A549 (cell line): Measurements from ENCODE around the gene SCYL1. TPM values are rescaled to one million over a fixed set of nuclear protein-coding genes. Genes with fewer than 3 reads are reported as not detected.

ENCODE experiments used
- ATAC-seq, 2 experiments: fragments of 200-7000 bp in 1 of 2; fragments of >200 bp in 1 of 2; cut with Nextera tagmentation in 1 of 2; cut with Tn5 transposase in 1 of 2; 3 replicates each; pipeline versions ENCODE4 v1.8.0 to v1.9.1; 2018 to 2020; ENCODE audit warnings: mild to moderate bottlenecking in 1 of 2, moderate library complexity in 1 of 2
- CTCF ChIA-PET: fragments of 300-600 bp; sonication (Branson Sonifier 250); formaldehyde crosslinking; extraction: SDS; loops from one replicate; lab custom pipeline; 2021; ENCODE audit warnings: antibody characterized with exemption, inconsistent platforms; lab: Yijun Ruan, JAX
- POLR2A ChIA-PET: fragments of 350-600 bp; formaldehyde crosslinking; extraction: SDS; loops from one replicate; lab custom pipeline; 2021; ENCODE audit warnings: antibody characterized with exemption, inconsistent platforms; lab: Yijun Ruan, JAX
- DNase-seq, 2 experiments: peaks; one replicate each; pipeline versions ENCODE4 v3.0.0 to v3.0.0-alpha.2; 2011 to 2016; ENCODE audit warnings: low read depth in 1 of 2, low spot score in 1 of 2
- FAIRE-seq: peaks from 2 replicates; lab custom pipeline; 2011; peaks lifted over from hg19 to GRCh38; lab: Jason Lieb, UNC
- H3K27ac ChIP-seq, 2 experiments: fragments of >200 bp; sonication (Bioruptor Twin); formaldehyde crosslinking; 3 replicates each; pipeline ENCODE4 v1.5.1; 2016 to 2017
- H3K4me1 ChIP-seq: fragments of >200 bp; sonication (Bioruptor Twin); formaldehyde crosslinking; 3 replicates; pipeline ENCODE4 v1.6.1; 2016
- H3K4me2 ChIP-seq: fragments of >200 bp; sonication (Bioruptor Twin); formaldehyde crosslinking; 3 replicates; pipeline ENCODE4 v1.6.1; 2016
- H3K4me3 ChIP-seq: fragments of >200 bp; sonication (Bioruptor Twin); formaldehyde crosslinking; 3 replicates; pipeline ENCODE4 v1.5.1; 2016
- H3K9me3 ChIP-seq: fragments of >200 bp; sonication (Bioruptor Twin); formaldehyde crosslinking; 3 replicates; pipeline ENCODE4 v1.6.1; 2016
- BHLHE40 ChIP-seq: IDR thresholded peaks from 2 replicates; pipeline ENCODE4 v1.6.1; 2012; ENCODE audit warnings: low read depth, low read length, inconsistent platforms
- CEBPB ChIP-seq, 2 experiments: fragments of >200 bp in 1 of 2; sonication (Bioruptor Twin) in 1 of 2; formaldehyde crosslinking in 1 of 2; IDR thresholded peaks; 2 replicates each; pipeline ENCODE4 v1.6.1; 2012 to 2016
- CHD2 ChIP-seq: fragments of 150-350 bp; IDR thresholded peaks from 2 replicates; pipeline ENCODE4 v1.6.1; 2014; ENCODE audit warnings: low read length; ENCODE audit not compliant: partially characterized antibody
- CHD4 ChIP-seq: fragments of 200-600 bp; sonication (generic); IDR thresholded peaks from 2 replicates; pipeline ENCODE4 v1.6.1; 2016; ENCODE audit warnings: antibody characterized with exemption, mild to moderate bottlenecking, borderline replicate concordance
- EP300 ChIP-seq, 2 experiments: fragments of >200 bp; sonication (Bioruptor Twin); formaldehyde crosslinking; IDR thresholded peaks; 2 replicates in 1 of 2; 3 replicates in 1 of 2; pipeline ENCODE4 v1.6.1; 2016 to 2017
- FOSB ChIP-seq: fragments of 250-450 bp; sonication (Bioruptor Pico); IDR thresholded peaks from 2 replicates; pipeline ENCODE4 v1.5.0; 2020; ENCODE audit warnings: mild to moderate bottlenecking, moderate library complexity
- FOSL2 ChIP-seq, 2 experiments: fragments of 450-650 bp in 1 of 2; fragments of >200 bp in 1 of 2; sonication (Bioruptor Twin) in 1 of 2; formaldehyde crosslinking; IDR thresholded peaks; 2 replicates each; pipeline versions ENCODE4 v1.5.0 to v1.6.1; 2016 to 2020; ENCODE audit warnings: mild to moderate bottlenecking in 1 of 2, moderate library complexity in 1 of 2
- HEYL ChIP-seq: fragments of 250-450 bp; sonication (Bioruptor Pico); IDR thresholded peaks from 2 replicates; pipeline ENCODE4 v1.8.0; 2021; ENCODE audit warnings: mild to moderate bottlenecking, moderate library complexity
- HOXA7 ChIP-seq: fragments of 250-450 bp; sonication (Bioruptor Pico); IDR thresholded peaks from 2 replicates; pipeline ENCODE4 v1.5.0; 2020; ENCODE audit warnings: mild to moderate bottlenecking, moderate library complexity
- HOXB5 ChIP-seq: fragments of 250-450 bp; sonication (Bioruptor Pico); IDR thresholded peaks from 2 replicates; pipeline ENCODE4 v1.5.0; 2020; ENCODE audit warnings: mild to moderate bottlenecking, moderate library complexity
- MAZ ChIP-seq: fragments of 150-350 bp; IDR thresholded peaks from 2 replicates; pipeline ENCODE4 v1.6.1; 2014; ENCODE audit warnings: antibody characterized with exemption, low read depth, low read length, borderline replicate concordance
- PHF8 ChIP-seq: fragments of 200-600 bp; sonication (generic); IDR thresholded peaks from 2 replicates; pipeline ENCODE4 v1.6.1; 2016; ENCODE audit warnings: low read depth, mild to moderate bottlenecking, antibody characterized with exemption, moderate library complexity, borderline replicate concordance
- POLR2AphosphoS2 ChIP-seq: conservative IDR thresholded peaks from 2 replicates; pipeline ENCODE4 v1.6.1; 2012; ENCODE audit warnings: low read length, improper control_type of control experiment, inconsistent platforms
- TFCP2L1 ChIP-seq: fragments of 250-450 bp; sonication (Bioruptor Pico); IDR thresholded peaks from 2 replicates; pipeline ENCODE4 v1.5.0; 2021; ENCODE audit warnings: mild to moderate bottlenecking
- ZC3H11A ChIP-seq: fragments of 450-650 bp; IDR thresholded peaks from 2 replicates; pipeline ENCODE4 v1.6.1; 2014; ENCODE audit warnings: antibody characterized with exemption, mild to moderate bottlenecking
- ZSCAN20 ChIP-seq: fragments of 250-450 bp; sonication (Bioruptor Pico); IDR thresholded peaks from 2 replicates; pipeline ENCODE4 v1.8.0; 2022; ENCODE audit warnings: mild to moderate bottlenecking, moderate library complexity
- WGBS: methylation state at CpG from one replicate; pipeline ENCODE4 v1.1.6; 2017; ENCODE audit errors: missing lambda C conversion rate; 5-methylcytosine and 5-hydroxymethylcytosine counted together
- polyA plus RNA-seq, 4 experiments: library from polyadenylated mRNA; depleted of rRNA in 3 of 4; stranded (reverse); fragments of >200 nt; fragmentation: RNase III in 1 of 4; extraction: RNeasy Plus Mini Kit Qiagen cat#74134 plus additional on column Dnase treatment in 1 of 4; gene quantifications; 2 replicates in 3 of 4; 3 replicates in 1 of 4; pipeline ENCODE4 v1.2.3, GENCODE V29; 2011 to 2017
- TF ChIP-seq, protein P1 (sequence below): fragments of 200-600 bp; sonication (generic); IDR thresholded peaks from 2 replicates; pipeline ENCODE4 v1.6.1; 2016; ENCODE audit warnings: antibody characterized with exemption, mild to moderate bottlenecking, moderate library complexity
- TF ChIP-seq, protein P2 (sequence below): IDR thresholded peaks from 2 replicates; pipeline ENCODE4 v1.6.1; 2012
- TF ChIP-seq, protein P3 (sequence below): fragments of 250-450 bp; sonication (Bioruptor Pico); IDR thresholded peaks from 2 replicates; pipeline ENCODE4 v1.5.0; 2020; ENCODE audit warnings: low read depth, mild to moderate bottlenecking, moderate library complexity

SCYL1 gene
- polyA plus RNA-seq, 2 of the 4 experiments (the other 2 are of a cell fraction): 30.8 to 46.8 TPM

DNA sequence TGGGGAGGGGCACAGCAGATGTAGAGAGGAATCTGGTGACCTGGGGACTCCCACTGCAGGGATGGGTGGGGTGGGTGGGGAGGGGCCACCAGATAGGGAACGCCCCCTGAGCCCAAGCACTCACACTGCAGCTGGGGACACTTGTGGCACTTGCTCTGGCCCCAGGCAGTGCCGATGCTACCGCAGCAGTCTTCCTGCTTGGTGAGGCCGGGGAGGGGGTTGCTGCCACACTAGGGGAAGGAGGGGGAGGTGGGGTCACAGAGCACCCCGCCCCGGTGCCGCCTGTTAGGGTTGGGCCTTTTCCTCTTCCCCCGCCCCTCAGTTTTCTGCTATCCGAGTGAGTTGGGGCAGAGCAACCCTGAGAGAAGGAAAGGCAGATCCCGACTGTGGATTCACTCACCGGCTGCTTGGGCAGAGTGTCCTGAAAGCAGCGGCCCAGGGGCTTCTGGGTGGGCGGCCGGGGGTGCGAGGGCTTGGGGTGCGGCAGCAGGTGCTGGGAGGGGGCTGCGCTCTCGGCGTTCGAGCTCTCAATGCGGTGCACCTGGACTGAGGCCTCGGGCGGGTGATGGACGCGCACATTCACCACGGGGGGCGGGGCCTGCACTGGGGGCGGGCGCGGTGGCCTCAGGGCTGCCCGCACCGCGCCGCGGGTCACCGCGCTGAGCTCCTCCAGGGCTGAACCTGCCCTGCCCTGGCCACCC, 28.6 kb downstream of the SCYL1 start:
- Histone ChIP-seq H3K9me3 (no peaks in the 10 kb centered on the region), H3K27ac (peak overlapping the region in 1 of 2 experiments; percentile 99; a peak in 3 of 6 replicates), H3K4me1 (peaks cover 54% of the 10 kb centered on the region), H3K4me2 (no peak overlapping the region), H3K4me3 (no peak overlapping the region)
- TF ChIP-seq FOSL2 (IDR thresholded peaks at IDR 0.05) (no peak), FOSL2 (CRISPR knock-in tag; IDR thresholded peaks at IDR 0.05) (no peak), HEYL (CRISPR knock-in tag) (no peak)
- DNase-seq: no peak
- ATAC-seq: no peak
- FAIRE-seq: no peak
- 66% methylated on average over 17 of the region's 37 CpGs for WGBS
- POLR2A ChIA-PET: interaction anchor here (0.5 kb wide), 1 partner anchor 45 kb away, joined by 3 read pairs; no protein-coding TSS in a partner anchor
- CTCF ChIA-PET: interaction anchor here (1.1 to 8.0 kb wide), 6 partner anchors 8 to 201 kb away, joined by 3 to 148 read pairs (median 28); partner anchors contain the start of genes EHBP1L1, FAM89B and ZNRD2

DNA sequence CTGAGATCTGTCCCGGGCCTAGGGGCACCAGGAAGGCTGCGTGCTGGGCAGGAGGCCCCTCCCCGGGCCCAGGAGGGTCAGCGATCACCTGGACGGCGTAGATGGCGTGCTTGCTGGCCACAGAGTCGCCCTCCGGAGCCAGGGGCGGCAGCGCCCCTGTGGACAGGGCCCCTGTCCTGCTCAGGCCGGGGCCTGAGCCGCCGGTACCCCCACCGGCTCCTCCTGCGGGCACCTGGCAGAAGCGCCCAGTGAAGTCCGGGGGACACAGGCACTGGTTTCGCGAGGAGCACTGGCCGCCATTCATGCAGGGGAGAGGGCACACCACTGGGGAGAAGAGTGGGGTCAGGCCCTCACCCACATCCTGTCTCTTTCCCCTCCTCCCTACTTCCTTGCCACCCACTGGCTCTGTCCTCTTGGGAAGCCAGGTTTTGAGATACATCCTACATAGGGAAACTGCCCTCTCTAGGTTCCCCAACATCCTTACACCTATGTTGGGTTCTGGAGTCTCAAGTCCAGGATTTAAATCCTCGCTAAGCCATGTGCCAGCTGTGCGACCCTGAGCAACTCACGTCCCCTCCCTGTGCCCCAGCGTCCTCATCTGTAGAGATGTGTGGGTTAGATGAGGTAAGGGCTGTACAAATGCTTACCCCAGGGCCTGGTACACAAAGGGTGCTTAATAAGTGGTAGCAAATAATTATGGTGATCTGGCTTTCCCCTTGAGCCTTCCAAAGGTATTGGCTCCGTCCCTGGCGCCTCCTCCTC, 29.4 kb downstream of the SCYL1 start:
- CTCF ChIA-PET: interaction anchor here (1.4 to 8.0 kb wide), 5 partner anchors 12 to 43 kb away, joined by 4 to 148 read pairs (median 9); partner anchors contain the start of genes FAM89B, SCYL1 and ZNRD2

More for the DNA sequence above, 29.4 kb downstream of the SCYL1 start:
- H3K4me2 ChIP-seq: peak overlapping the region; percentile 98; the same call in 2 of the 3 replicates
- H3K4me1 ChIP-seq: peaks cover 61% of the 10 kb centered on the region
- H3K4me3 ChIP-seq: no peak overlapping the region
- WGBS: 88% methylated on average over 14 of the region's 27 CpGs
- H3K27ac ChIP-seq: peak overlapping the region; percentile 94 to 99; a peak in 5 of 6 replicates
- ATAC-seq (no peak), FAIRE-seq (no peak), DNase-seq (no peak)
- no peaks in the 10 kb centered on the region for H3K9me3 ChIP-seq
- TF ChIP-seq POLR2AphosphoS2 (no peak), PHF8 (no peak), FOSB (CRISPR knock-in tag) (no peak), BHLHE40 (no peak), HOXA7 (no peak), HEYL (CRISPR knock-in tag) (no peak), CEBPB (IDR thresholded peaks at IDR 0.05) (no peak), CHD2 (no peak), CHD4 (no peak), HOXB5 (CRISPR knock-in tag) (no peak), TFCP2L1 (CRISPR knock-in tag) (no peak), ZC3H11A (no peak), ZSCAN20 (CRISPR knock-in tag) (no peak), FOSL2 (IDR thresholded peaks at IDR 0.05) (no peak), FOSL2 (CRISPR knock-in tag; IDR thresholded peaks at IDR 0.05) (no peak), MAZ (no peak), EP300 (IDR thresholded peaks at IDR 0.05) (no peak)
- TF ChIP-seq, protein P1, sequence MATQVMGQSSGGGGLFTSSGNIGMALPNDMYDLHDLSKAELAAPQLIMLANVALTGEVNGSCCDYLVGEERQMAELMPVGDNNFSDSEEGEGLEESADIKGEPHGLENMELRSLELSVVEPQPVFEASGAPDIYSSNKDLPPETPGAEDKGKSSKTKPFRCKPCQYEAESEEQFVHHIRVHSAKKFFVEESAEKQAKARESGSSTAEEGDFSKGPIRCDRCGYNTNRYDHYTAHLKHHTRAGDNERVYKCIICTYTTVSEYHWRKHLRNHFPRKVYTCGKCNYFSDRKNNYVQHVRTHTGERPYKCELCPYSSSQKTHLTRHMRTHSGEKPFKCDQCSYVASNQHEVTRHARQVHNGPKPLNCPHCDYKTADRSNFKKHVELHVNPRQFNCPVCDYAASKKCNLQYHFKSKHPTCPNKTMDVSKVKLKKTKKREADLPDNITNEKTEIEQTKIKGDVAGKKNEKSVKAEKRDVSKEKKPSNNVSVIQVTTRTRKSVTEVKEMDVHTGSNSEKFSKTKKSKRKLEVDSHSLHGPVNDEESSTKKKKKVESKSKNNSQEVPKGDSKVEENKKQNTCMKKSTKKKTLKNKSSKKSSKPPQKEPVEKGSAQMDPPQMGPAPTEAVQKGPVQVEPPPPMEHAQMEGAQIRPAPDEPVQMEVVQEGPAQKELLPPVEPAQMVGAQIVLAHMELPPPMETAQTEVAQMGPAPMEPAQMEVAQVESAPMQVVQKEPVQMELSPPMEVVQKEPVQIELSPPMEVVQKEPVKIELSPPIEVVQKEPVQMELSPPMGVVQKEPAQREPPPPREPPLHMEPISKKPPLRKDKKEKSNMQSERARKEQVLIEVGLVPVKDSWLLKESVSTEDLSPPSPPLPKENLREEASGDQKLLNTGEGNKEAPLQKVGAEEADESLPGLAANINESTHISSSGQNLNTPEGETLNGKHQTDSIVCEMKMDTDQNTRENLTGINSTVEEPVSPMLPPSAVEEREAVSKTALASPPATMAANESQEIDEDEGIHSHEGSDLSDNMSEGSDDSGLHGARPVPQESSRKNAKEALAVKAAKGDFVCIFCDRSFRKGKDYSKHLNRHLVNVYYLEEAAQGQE: no peak
- TF ChIP-seq, protein P2, sequence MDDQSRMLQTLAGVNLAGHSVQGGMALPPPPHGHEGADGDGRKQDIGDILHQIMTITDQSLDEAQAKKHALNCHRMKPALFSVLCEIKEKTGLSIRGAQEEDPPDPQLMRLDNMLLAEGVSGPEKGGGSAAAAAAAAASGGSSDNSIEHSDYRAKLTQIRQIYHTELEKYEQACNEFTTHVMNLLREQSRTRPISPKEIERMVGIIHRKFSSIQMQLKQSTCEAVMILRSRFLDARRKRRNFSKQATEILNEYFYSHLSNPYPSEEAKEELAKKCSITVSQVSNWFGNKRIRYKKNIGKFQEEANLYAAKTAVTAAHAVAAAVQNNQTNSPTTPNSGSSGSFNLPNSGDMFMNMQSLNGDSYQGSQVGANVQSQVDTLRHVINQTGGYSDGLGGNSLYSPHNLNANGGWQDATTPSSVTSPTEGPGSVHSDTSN: no peak
- TF ChIP-seq, protein P3, sequence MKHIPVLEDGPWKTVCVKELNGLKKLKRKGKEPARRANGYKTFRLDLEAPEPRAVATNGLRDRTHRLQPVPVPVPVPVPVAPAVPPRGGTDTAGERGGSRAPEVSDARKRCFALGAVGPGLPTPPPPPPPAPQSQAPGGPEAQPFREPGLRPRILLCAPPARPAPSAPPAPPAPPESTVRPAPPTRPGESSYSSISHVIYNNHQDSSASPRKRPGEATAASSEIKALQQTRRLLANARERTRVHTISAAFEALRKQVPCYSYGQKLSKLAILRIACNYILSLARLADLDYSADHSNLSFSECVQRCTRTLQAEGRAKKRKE: no peak
- POLR2A ChIA-PET: interaction anchor here (0.5 to 1.0 kb wide), 3 partner anchors 16 to 199 kb away, joined by 3 read pairs; partner anchors contain the start of gene ZNRD2
